Measurements from ENCODE around the gene RPL36. TPM values are rescaled to one million over a fixed set of nuclear protein-coding genes. Genes with fewer than 3 reads are reported as not detected.

RPL36 gene
- 1,120 and 1,187 TPM in 2 replicates for total RNA-seq

DNA sequence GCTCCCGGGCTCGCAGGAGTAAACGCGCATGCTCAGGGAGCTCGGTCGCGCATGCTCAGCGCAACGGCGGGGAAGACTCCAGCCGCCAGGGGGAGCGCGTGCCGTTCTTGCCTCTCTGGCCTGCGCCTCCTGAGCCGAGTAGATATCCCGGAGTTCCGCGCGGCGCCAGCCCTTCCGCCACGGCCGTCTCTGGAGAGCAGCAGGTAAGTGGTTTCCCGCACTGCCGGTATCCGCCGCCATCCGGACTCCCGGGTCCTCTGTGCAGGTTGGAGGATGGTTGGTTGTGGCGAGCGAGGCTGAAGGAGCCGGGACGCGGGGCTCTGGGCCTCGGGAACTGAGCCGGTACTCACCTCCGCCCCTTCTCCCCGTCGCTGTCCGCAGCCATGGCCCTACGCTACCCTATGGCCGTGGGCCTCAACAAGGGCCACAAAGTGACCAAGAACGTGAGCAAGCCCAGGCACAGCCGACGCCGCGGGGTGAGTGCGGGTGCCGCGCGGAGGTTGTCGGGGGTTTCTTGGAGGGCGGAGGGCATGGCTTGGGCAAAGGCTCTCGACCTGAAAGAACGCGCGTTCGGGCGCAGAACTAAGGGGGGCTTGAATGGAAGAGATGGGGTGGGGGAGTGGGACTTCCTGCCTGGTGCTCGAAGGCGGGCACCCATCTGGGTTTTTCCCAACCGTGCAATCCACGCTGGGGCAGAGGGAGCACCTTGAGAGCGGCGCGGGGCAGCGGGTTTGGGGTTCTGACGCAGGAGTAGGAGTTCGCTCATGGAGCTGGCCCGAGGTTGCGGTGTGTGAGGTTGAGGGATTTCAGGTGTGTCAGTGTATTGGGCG is at the start of gene RPL36:
Gene RPL36, plus strand, starts transcription at position 171 of the 830 bp plus-strand sequence. Its CDS starts 213 bp downstream, at position 384.

GRCh38 chr19:5680437-5681368 is 9.4 kb upstream of the RPL36 start, which contains the start of the genes HSD11B1L and MICOS13:
HSD11B1L (plus strand) TSS chr19:5681027; CDS start chr19:5684833, 3,806 bp downstream.
MICOS13 (minus strand) TSS chr19:5680516; CDS start chr19:5680486, 30 bp downstream.

GRCh38 chr19:5719961-5720790 is 30.1 kb downstream of the RPL36 start, which contains the start of the genes CATSPERD and LONP1:
CATSPERD (plus strand) TSS chr19:5720637; CDS start chr19:5720738, 101 bp downstream.
LONP1 (minus strand) TSS chr19:5720146; CDS start chr19:5720132, 14 bp downstream.

Other genes starting within 250 kb of the RPL36 start
- not detected in 2 replicates for gene ZNRF4, start 234.9 kb upstream of the RPL36 start, total RNA-seq
- not detected in 2 replicates for gene TINCR, start 122.3 kb upstream of the RPL36 start, total RNA-seq
- gene SAFB2, start 67.5 kb upstream of the RPL36 start, total RNA-seq, result 19.9 and 20.5 TPM in 2 replicates
- 35.0 and 60.8 TPM in 2 replicates for gene SAFB, start 67.2 kb upstream of the RPL36 start, total RNA-seq
- gene MICOS13, start 9.8 kb upstream of the RPL36 start, total RNA-seq, result 83.9 and 89.0 TPM in 2 replicates
- 15.5 and 27.1 TPM in 2 replicates for gene HSD11B1L, start 9.3 kb upstream of the RPL36 start, total RNA-seq
- 105 and 116 TPM in 2 replicates for gene LONP1, start 29.9 kb downstream of the RPL36 start, total RNA-seq
- gene CATSPERD, start 30.3 kb downstream of the RPL36 start, total RNA-seq, result not detected in 2 replicates
- gene PRR22, start 94.5 kb downstream of the RPL36 start, total RNA-seq, result 0.51 and 0.81 TPM in 2 replicates
- gene DUS3L, start 100.9 kb downstream of the RPL36 start, total RNA-seq, result 27.1 and 34.7 TPM in 2 replicates
- 1.6 and 2.5 TPM in 2 replicates for gene NRTN, start 114.8 kb downstream of the RPL36 start, total RNA-seq
- not detected in 2 replicates for gene FUT6, start 149.4 kb downstream of the RPL36 start, total RNA-seq
- gene FUT3, start 161.2 kb downstream of the RPL36 start, total RNA-seq, result not detected in 2 replicates
- gene FUT5, start 180.2 kb downstream of the RPL36 start, total RNA-seq, result not detected in 2 replicates
- gene NDUFA11, start 213.5 kb downstream of the RPL36 start, total RNA-seq, result 500 and 534 TPM in 2 replicates
- 2.6 and 8.7 TPM in 2 replicates for gene VMAC, start 214.6 kb downstream of the RPL36 start, total RNA-seq
- 1.1 and 10.1 TPM in 2 replicates for gene CAPS, start 224.0 kb downstream of the RPL36 start, total RNA-seq